ENCODE data around the gene PIEZO1.
"Not testable (repeated sequence)": the region's sequence is repeated elsewhere in the genome, so short reads cannot be mapped to it uniquely, and the experiment has no call there.

PIEZO1 gene

GRCh38 chr16:88781140-88782077 lies 3.6 kb downstream of the PIEZO1 start:
- no peak for DNase-seq

GRCh38 chr16:88780142-88781062 lies 4.6 kb downstream of the PIEZO1 start:
- DNase-seq, result no peak

- no peak for DNase-seq
These were observed 5.4 kb downstream of the PIEZO1 start for GRCh38 chr16:88779406-88780141.

GRCh38 chr16:88778541-88779065 lies 6.4 kb downstream of the PIEZO1 start:
- DNase-seq, result no peak

- no peak for DNase-seq
These were observed 6.8 kb downstream of the PIEZO1 start for GRCh38 chr16:88778271-88778525.

- DNase-seq, result no peak
These were observed 7.3 kb downstream of the PIEZO1 start for GRCh38 chr16:88777471-88778270.

GRCh38 chr16:88775825-88776224 lies 9.2 kb downstream of the PIEZO1 start:
- DNase-seq, result no peak

- DNase-seq, result no peak
These were observed 10.3 kb downstream of the PIEZO1 start for GRCh38 chr16:88774544-88775393.

- DNase-seq, result peak; percentile 16
These were observed 11.2 kb downstream of the PIEZO1 start for GRCh38 chr16:88773812-88774291.

GRCh38 chr16:88772871-88773811 lies 11.9 kb downstream of the PIEZO1 start:
- no peak for DNase-seq

- not testable (repeated sequence) for DNase-seq
These were observed 13.2 kb downstream of the PIEZO1 start for GRCh38 chr16:88771781-88772180.

- DNase-seq, result no peak
These were observed 13.7 kb downstream of the PIEZO1 start for GRCh38 chr16:88771294-88771772.

GRCh38 chr16:88770461-88771293 lies 14.3 kb downstream of the PIEZO1 start:
- DNase-seq, result no peak

- peak; percentile 41 for DNase-seq
These were observed 15.2 kb downstream of the PIEZO1 start for GRCh38 chr16:88769617-88770460.

- no peak for DNase-seq
These were observed 16.8 kb downstream of the PIEZO1 start for GRCh38 chr16:88768071-88768783.

- DNase-seq, result no peak
These were observed 17.4 kb downstream of the PIEZO1 start for GRCh38 chr16:88767546-88768070.

GRCh38 chr16:88766975-88767374 lies 18.0 kb downstream of the PIEZO1 start:
- no peak for DNase-seq
